Renal cortical epithelial cell (primary cell): ENCODE measurements around the gene PLA2R1. TPM values are rescaled to one million over a fixed set of nuclear protein-coding genes. Genes with fewer than 3 reads are reported as not detected.
"Not testable (repeated sequence)": the region's sequence is repeated elsewhere in the genome, so short reads cannot be mapped to it uniquely, and the experiment has no call there.

ENCODE experiments used
- DNase-seq: peaks from one replicate; pipeline ENCODE4 v3.0.0-alpha.2; 2011; ENCODE audit warnings: low read depth
- total RNA-seq: library from RNA; depleted of rRNA; stranded (reverse); fragments of >200 nt; gene quantifications from 2 replicates; pipeline ENCODE4 v1.2.3, GENCODE V29; 2014

Gene PLA2R1
- total RNA-seq, 1 donor from 2014 or later: 17.8 TPM

- no peak for DNase-seq
Observed at GRCh38 chr2:159982842-159983785, 79.3 kb downstream of the PLA2R1 start.

- DNase-seq: peak; percentile 86
Observed at GRCh38 chr2:159982270-159982669, 80.1 kb downstream of the PLA2R1 start.

GRCh38 chr2:159976527-159977160, 85.8 kb downstream of the PLA2R1 start:
- no peak for DNase-seq

- DNase-seq: no peak
Observed at GRCh38 chr2:159973325-159973724, 89.1 kb downstream of the PLA2R1 start.

- no peak for DNase-seq
Observed at GRCh38 chr2:159971365-159972152, 90.9 kb downstream of the PLA2R1 start.

- not testable (repeated sequence) for DNase-seq
Observed at GRCh38 chr2:159970548-159970947, 91.9 kb downstream of the PLA2R1 start.

GRCh38 chr2:159968279-159968900, 94.0 kb downstream of the PLA2R1 start:
- DNase-seq: peak; percentile 35

GRCh38 chr2:159963700-159964099, 98.7 kb downstream of the PLA2R1 start:
- no peak for DNase-seq

GRCh38 chr2:159962513-159962912, 99.9 kb downstream of the PLA2R1 start:
- DNase-seq: not testable (repeated sequence)

- DNase-seq: no peak
Observed at GRCh38 chr2:159961451-159961850, 101.0 kb downstream of the PLA2R1 start.

GRCh38 chr2:159961037-159961436, 101.4 kb downstream of the PLA2R1 start:
- peak; percentile 39 for DNase-seq

- DNase-seq: peak; percentile 89
Observed at GRCh38 chr2:159960414-159960813, 102.0 kb downstream of the PLA2R1 start.

GRCh38 chr2:159959136-159959535, 103.3 kb downstream of the PLA2R1 start:
- DNase-seq: no peak

GRCh38 chr2:159953136-159953823, 109.1 kb downstream of the PLA2R1 start:
- DNase-seq: no peak

GRCh38 chr2:159946326-159946999, 116.0 kb downstream of the PLA2R1 start:
- DNase-seq: no peak

GRCh38 chr2:159944874-159945273, 117.5 kb downstream of the PLA2R1 start:
- no peak for DNase-seq

GRCh38 chr2:159942146-159942545, 120.3 kb downstream of the PLA2R1 start:
- DNase-seq: no peak

- no peak for DNase-seq
Observed at GRCh38 chr2:159941729-159942128, 120.7 kb downstream of the PLA2R1 start.

GRCh38 chr2:159939946-159940345, 122.5 kb downstream of the PLA2R1 start:
- DNase-seq: peak; percentile 28

GRCh38 chr2:159938395-159938794, 124.0 kb downstream of the PLA2R1 start:
- no peak for DNase-seq

- DNase-seq: no peak
Observed at GRCh38 chr2:159936471-159936870, 125.9 kb downstream of the PLA2R1 start.
